Peyer's patch (tissue), 4 donors: ENCODE results near the gene HEMK1.

Source experiments
- POLR2A ChIP-seq, 2 donors: fragments of 450-650 bp; IDR thresholded peaks; one replicate each; pipeline ENCODE4 v1.5.1; 2017; ENCODE audit warnings: antibody characterized with exemption in 2 of 2, mild to moderate bottlenecking in 2 of 2, moderate library complexity in 2 of 2
- TF ChIP-seq, protein P1 (sequence below), 6 experiments: fragments of 450-650 bp in 4 of 6; fragments of 200-600 bp in 2 of 6; sonication (generic) in 1 of 6; IDR thresholded peaks; one replicate each; pipeline ENCODE4 v1.5.1; 2017 to 2019; ENCODE audit warnings: antibody characterized with exemption in 6 of 6, mild to moderate bottlenecking in 3 of 6, moderate library complexity in 1 of 6

DNA sequence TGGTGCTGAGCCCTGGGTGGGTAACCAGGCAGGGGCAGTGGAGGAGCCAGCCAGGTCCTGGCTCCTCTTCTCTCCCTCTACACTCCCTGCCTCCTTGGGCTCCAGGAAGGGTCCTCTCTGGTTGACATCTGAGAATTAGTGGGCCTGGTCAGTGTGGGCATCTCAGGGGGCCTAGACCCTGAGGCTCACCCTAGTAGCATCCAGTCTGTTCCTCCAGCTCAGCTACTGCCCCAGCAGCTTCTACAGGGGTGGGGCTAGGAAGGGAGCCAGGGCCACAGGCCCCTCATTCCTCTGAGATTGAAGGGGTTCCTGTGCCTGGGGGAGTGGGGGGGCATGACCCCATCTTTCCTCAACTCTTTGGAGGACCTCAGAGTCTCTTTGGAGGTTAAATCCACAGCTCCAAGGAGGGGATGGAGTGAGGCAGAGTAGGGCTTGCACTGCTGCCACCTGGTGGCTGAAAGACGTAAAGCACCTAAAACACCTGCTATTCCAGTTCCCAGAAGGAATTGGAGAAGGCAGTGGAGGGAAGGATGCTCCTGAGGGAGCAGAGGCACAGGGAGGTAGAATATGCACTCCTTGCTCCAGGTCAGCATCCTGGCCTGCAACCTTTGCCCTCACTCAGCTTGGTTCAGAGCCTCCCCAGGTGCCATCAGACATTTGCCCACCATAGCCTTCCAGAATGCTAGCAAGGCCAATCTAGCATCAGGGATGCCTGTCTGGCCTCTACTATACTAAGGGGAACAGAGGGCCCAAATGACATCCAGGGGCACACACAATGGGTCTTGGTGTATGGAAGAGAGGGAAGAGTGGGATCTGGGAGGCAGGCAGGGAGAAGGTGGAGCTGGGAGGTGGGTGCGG is 26.9 kb upstream of the HEMK1 start:
- TF ChIP-seq, protein P1, sequence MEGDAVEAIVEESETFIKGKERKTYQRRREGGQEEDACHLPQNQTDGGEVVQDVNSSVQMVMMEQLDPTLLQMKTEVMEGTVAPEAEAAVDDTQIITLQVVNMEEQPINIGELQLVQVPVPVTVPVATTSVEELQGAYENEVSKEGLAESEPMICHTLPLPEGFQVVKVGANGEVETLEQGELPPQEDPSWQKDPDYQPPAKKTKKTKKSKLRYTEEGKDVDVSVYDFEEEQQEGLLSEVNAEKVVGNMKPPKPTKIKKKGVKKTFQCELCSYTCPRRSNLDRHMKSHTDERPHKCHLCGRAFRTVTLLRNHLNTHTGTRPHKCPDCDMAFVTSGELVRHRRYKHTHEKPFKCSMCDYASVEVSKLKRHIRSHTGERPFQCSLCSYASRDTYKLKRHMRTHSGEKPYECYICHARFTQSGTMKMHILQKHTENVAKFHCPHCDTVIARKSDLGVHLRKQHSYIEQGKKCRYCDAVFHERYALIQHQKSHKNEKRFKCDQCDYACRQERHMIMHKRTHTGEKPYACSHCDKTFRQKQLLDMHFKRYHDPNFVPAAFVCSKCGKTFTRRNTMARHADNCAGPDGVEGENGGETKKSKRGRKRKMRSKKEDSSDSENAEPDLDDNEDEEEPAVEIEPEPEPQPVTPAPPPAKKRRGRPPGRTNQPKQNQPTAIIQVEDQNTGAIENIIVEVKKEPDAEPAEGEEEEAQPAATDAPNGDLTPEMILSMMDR (IDR thresholded peaks at IDR 0.05): peak; percentile 66 to 92 (median 81)
- no peak for TF ChIP-seq POLR2A (IDR thresholded peaks at IDR 0.05)
